ENCODE results near the gene FRMD4B.
"Not testable (repeated sequence)": the region's sequence is repeated elsewhere in the genome, so short reads cannot be mapped to it uniquely, and the experiment has no call there.

The FRMD4B gene

GRCh38 chr3:69359916-69360315 is 26.0 kb downstream of the FRMD4B start:
- DNase-seq, result no peak

- no peak for DNase-seq
These were observed 26.5 kb downstream of the FRMD4B start for GRCh38 chr3:69359339-69359893.

GRCh38 chr3:69357196-69357595 is 28.7 kb downstream of the FRMD4B start:
- DNase-seq, result no peak

- no peak for DNase-seq
These were observed 30.9 kb downstream of the FRMD4B start for GRCh38 chr3:69354948-69355347.

- DNase-seq, result no peak
These were observed 32.4 kb downstream of the FRMD4B start for GRCh38 chr3:69353503-69353902.

- DNase-seq, result no peak
These were observed 32.8 kb downstream of the FRMD4B start for GRCh38 chr3:69353088-69353478.

- DNase-seq, result no peak
These were observed 33.4 kb downstream of the FRMD4B start for GRCh38 chr3:69352305-69353087.

GRCh38 chr3:69343875-69344274 is 42.0 kb downstream of the FRMD4B start:
- no peak for DNase-seq

GRCh38 chr3:69342074-69342473 is 43.8 kb downstream of the FRMD4B start:
- no peak for DNase-seq

- no peak for DNase-seq
These were observed 46.1 kb downstream of the FRMD4B start for GRCh38 chr3:69339760-69340159.

GRCh38 chr3:69338911-69339310 is 47.0 kb downstream of the FRMD4B start:
- no peak for DNase-seq

GRCh38 chr3:69332934-69333333 is 53.0 kb downstream of the FRMD4B start:
- no peak for DNase-seq

- no peak for DNase-seq
These were observed 54.9 kb downstream of the FRMD4B start for GRCh38 chr3:69330891-69331400.

- DNase-seq, result no peak
These were observed 56.0 kb downstream of the FRMD4B start for GRCh38 chr3:69329892-69330291.

- no peak for DNase-seq
These were observed 57.0 kb downstream of the FRMD4B start for GRCh38 chr3:69328963-69329302.

GRCh38 chr3:69328103-69328962 is 57.6 kb downstream of the FRMD4B start:
- no peak for DNase-seq

- no peak for DNase-seq
These were observed 59.0 kb downstream of the FRMD4B start for GRCh38 chr3:69326855-69327300.

GRCh38 chr3:69325151-69325550 is 60.7 kb downstream of the FRMD4B start:
- no peak for DNase-seq

- no peak for DNase-seq
These were observed 61.4 kb downstream of the FRMD4B start for GRCh38 chr3:69324362-69325025.

GRCh38 chr3:69323941-69324340 is 61.9 kb downstream of the FRMD4B start:
- no peak for DNase-seq

GRCh38 chr3:69322512-69322911 is 63.4 kb downstream of the FRMD4B start:
- not testable (repeated sequence) for DNase-seq

- DNase-seq, result no peak
These were observed 63.8 kb downstream of the FRMD4B start for GRCh38 chr3:69322158-69322509.

All from eye (tissue), 1 donor.